ENCODE measurements around the gene AARS2. TPM values are rescaled to one million over a fixed set of nuclear protein-coding genes. Genes with fewer than 3 reads are reported as not detected.
A peak's percentile ranks its signal among the peaks of the same experiment; 100 is the strongest.

The AARS2 gene
- total and polyA plus RNA-seq, 9 of the 15 experiments (the other 6 are each of a cell fraction or from before 2014, with no cell fraction given) = 0.97 to 34.0 (median 18.3) TPM

- TF ChIP-seq ZC3H11A (IDR thresholded peaks at IDR 0.05; ENCODE audit: low read depth, low read length) (0 out of 2 replicates have a peak, but pooled peaks have one; percentile 74), FOXJ3 (CRISPR knock-in tag; IDR thresholded peaks at IDR 0.05) (no peak), SMARCA5 (IDR thresholded peaks at IDR 0.05) (no peak), NCOA4 (IDR thresholded peaks at IDR 0.05; ENCODE audit: partially characterized antibody) (no peak), DPF2 (IDR thresholded peaks at IDR 0.05) (peak; percentile 74; the same call in 1 of the 2 replicates), FOS (IDR thresholded peaks at IDR 0.05; ENCODE audit: extremely low read depth, insufficient read length) (peak; percentile 76), ZBTB49 (CRISPR knock-in tag; IDR thresholded peaks at IDR 0.05; ENCODE audit: borderline replicate concordance) (peak; percentile 70; the same call in 1 of the 2 replicates), MCM2 (IDR thresholded peaks at IDR 0.05; ENCODE audit: low read depth) (no peak), ZBTB5 (IDR thresholded peaks at IDR 0.05) (no peak), MTF1 (CRISPR knock-in tag; IDR thresholded peaks at IDR 0.05; ENCODE audit: borderline replicate concordance) (no peak), PHB (CRISPR knock-in tag; IDR thresholded peaks at IDR 0.05) (no peak; the same call in 1 of the 2 replicates), MYBL2 (IDR thresholded peaks at IDR 0.05; ENCODE audit: low read depth) (no peak), MYBL2 (CRISPR knock-in tag; IDR thresholded peaks at IDR 0.05; ENCODE audit: borderline replicate concordance) (no peak), STAT5B (CRISPR knock-in tag; IDR thresholded peaks at IDR 0.05) (no peak), PREB (CRISPR knock-in tag; IDR thresholded peaks at IDR 0.05) (no peak), STAG1 (CRISPR knock-in tag; IDR thresholded peaks at IDR 0.05; ENCODE audit: borderline replicate concordance) (no peak), ZSCAN29 (IDR thresholded peaks at IDR 0.05) (no peak), U2AF1 (optimal IDR thresholded peaks at IDR 0.05; ENCODE audit: low read depth, low read length) (peak; percentile 62), U2AF2 (optimal IDR thresholded peaks at IDR 0.05; ENCODE audit: low read depth, low read length) (no peak), ZNF707 (CRISPR knock-in tag; conservative IDR thresholded peaks at IDR 0.05) (no peak), BRF2 (IDR thresholded peaks at IDR 0.05; ENCODE audit: borderline replicate concordance, insufficient read depth, insufficient read length) (no peak), THAP7 (CRISPR knock-in tag; IDR thresholded peaks at IDR 0.05) (no peak), XRCC4 (IDR thresholded peaks at IDR 0.05; ENCODE audit: extremely low read depth, insufficient read depth, insufficient read length) (no peak)
Observed at GRCh38 chr6:44257025-44257752, 56.0 kb downstream of the AARS2 start, which contains the start of gene SLC35B2 (continued).
